NCI-H1092 (cell line): Measurements from ENCODE around the gene CD81.

Experiments
- DNase-seq: peaks from one replicate; lab custom pipeline; 2025; lab: John Stamatoyannopoulos, UW

The CD81 gene

GRCh38 chr11:2406878-2407410, 29.8 kb downstream of the CD81 start:
- no peak for DNase-seq

GRCh38 chr11:2408671-2409070, 31.6 kb downstream of the CD81 start:
- DNase-seq, result no peak

GRCh38 chr11:2409126-2409525, 32.0 kb downstream of the CD81 start:
- no peak for DNase-seq

GRCh38 chr11:2409611-2410468, 32.7 kb downstream of the CD81 start:
- no peak for DNase-seq

- DNase-seq, result no peak
Measured at GRCh38 chr11:2410616-2411015, 33.5 kb downstream of the CD81 start.

GRCh38 chr11:2411446-2412305, 34.6 kb downstream of the CD81 start:
- DNase-seq, result no peak

GRCh38 chr11:2412323-2412722, 35.2 kb downstream of the CD81 start:
- no peak for DNase-seq

- no peak for DNase-seq
Measured at GRCh38 chr11:2413742-2414579, 36.9 kb downstream of the CD81 start.

GRCh38 chr11:2414616-2415015, 37.5 kb downstream of the CD81 start:
- DNase-seq, result no peak

GRCh38 chr11:2415171-2415570, 38.1 kb downstream of the CD81 start:
- DNase-seq, result no peak

- no peak for DNase-seq
Measured at GRCh38 chr11:2415601-2416380, 38.7 kb downstream of the CD81 start.

- DNase-seq, result no peak
Measured at GRCh38 chr11:2416765-2417164, 39.7 kb downstream of the CD81 start.

GRCh38 chr11:2417856-2418692, 41.0 kb downstream of the CD81 start:
- no peak for DNase-seq

- DNase-seq, result no peak
Measured at GRCh38 chr11:2418693-2419360, 41.7 kb downstream of the CD81 start.

- DNase-seq, result peak; percentile 63
Measured at GRCh38 chr11:2419638-2420501, 42.8 kb downstream of the CD81 start.

- DNase-seq, result peak; percentile 62
Measured at GRCh38 chr11:2420502-2421225, 43.6 kb downstream of the CD81 start.

GRCh38 chr11:2421226-2421994, 44.3 kb downstream of the CD81 start:
- DNase-seq, result no peak
